Epithelial cell of proximal tubule (primary cell): Measurements from ENCODE around the gene NOP14. TPM values are rescaled to one million over a fixed set of nuclear protein-coding genes. Genes with fewer than 3 reads are reported as not detected.

Source experiments
- DNase-seq: peaks from one replicate; pipeline ENCODE4 v3.0.0-alpha.2; 2011; ENCODE audit warnings: low read depth
- H3K4me3 ChIP-seq: 2 replicates; pipeline ENCODE4 v1.5.1; 2011; ENCODE audit warnings: low read depth, mild to moderate bottlenecking, low read length
- total RNA-seq: library from RNA; depleted of rRNA; stranded (reverse); fragments of >200 nt; gene quantifications from 2 replicates; pipeline ENCODE4 v1.2.3, GENCODE V29; 2015
- TF ChIP-seq, protein P1 (sequence below): conservative IDR thresholded peaks from 2 replicates; pipeline ENCODE4 v1.5.1; 2012; ENCODE audit warnings: low read depth, mild to moderate bottlenecking, low read length

The NOP14 gene
- total RNA-seq, 1 donor from 2014 or later: 26.0 TPM

DNA sequence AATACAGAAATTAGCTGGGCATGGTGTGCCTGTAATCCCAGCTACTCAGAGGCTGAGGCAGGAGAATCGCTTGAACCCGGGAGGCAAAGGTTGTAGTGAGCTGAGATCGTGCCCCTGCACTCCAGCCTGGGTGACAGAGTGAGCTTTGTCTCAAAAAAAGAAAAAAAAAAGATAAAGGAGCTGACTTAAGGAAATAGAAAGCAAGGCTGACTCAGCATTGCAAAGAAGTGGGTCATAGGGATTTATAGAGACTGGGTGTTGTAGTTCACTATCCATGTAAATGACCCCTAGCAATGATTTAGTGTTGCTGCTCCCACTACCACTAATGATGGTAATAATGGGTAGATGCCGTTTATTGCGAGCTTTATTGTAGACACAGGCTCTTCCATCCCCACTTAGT lies 71.9 kb downstream of the NOP14 start:
- no peak overlapping the region for H3K4me3 ChIP-seq
- TF ChIP-seq, protein P1, sequence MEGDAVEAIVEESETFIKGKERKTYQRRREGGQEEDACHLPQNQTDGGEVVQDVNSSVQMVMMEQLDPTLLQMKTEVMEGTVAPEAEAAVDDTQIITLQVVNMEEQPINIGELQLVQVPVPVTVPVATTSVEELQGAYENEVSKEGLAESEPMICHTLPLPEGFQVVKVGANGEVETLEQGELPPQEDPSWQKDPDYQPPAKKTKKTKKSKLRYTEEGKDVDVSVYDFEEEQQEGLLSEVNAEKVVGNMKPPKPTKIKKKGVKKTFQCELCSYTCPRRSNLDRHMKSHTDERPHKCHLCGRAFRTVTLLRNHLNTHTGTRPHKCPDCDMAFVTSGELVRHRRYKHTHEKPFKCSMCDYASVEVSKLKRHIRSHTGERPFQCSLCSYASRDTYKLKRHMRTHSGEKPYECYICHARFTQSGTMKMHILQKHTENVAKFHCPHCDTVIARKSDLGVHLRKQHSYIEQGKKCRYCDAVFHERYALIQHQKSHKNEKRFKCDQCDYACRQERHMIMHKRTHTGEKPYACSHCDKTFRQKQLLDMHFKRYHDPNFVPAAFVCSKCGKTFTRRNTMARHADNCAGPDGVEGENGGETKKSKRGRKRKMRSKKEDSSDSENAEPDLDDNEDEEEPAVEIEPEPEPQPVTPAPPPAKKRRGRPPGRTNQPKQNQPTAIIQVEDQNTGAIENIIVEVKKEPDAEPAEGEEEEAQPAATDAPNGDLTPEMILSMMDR: no peak
- no peak for DNase-seq

DNA sequence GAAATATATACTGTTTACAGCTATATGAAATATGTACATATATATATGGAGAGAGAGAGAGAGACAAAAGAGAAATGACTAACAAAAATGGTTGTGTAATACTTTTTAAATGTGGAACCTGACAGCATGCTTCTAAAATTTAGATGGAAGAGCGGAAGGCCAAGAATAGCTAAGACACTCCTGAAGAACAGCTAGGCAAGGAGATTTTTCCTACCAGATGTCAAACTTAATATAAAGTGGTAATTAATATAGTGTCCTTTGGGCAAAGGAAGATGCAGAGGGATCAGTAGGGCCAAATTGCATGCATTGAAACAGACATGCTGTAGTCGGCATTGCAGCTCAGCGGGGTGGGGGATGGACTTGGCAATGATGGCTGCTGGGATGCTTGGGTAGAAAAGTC lies 74.3 kb downstream of the NOP14 start:
- TF ChIP-seq, protein P1: no peak
- no peak for DNase-seq
- H3K4me3 ChIP-seq: no peak overlapping the region

Other genes starting within 250 kb of the NOP14 start
- 76.7 and 77.4 TPM in 2 replicates for gene TNIP2, start 207.1 kb downstream of the NOP14 start, total RNA-seq
- 32.3 and 53.3 TPM in 2 replicates for gene SH3BP2, start 170.3 kb downstream of the NOP14 start, total RNA-seq
- gene ADD1, start 119.6 kb downstream of the NOP14 start, total RNA-seq: 153 and 222 TPM in 2 replicates
- 1.3 and 2.8 TPM in 2 replicates for gene GRK4, start 165 bp upstream of the NOP14 start, total RNA-seq
- gene HTT-AS, start 111.1 kb upstream of the NOP14 start, total RNA-seq: not detected in 2 replicates
- 29.4 and 32.5 TPM in 2 replicates for gene HTT, start 111.3 kb upstream of the NOP14 start, total RNA-seq